IMR-90 (cell line): ENCODE results near the gene ACAP2. TPM values are rescaled to one million over a fixed set of nuclear protein-coding genes. Genes with fewer than 3 reads are reported as not detected.
A peak's percentile ranks its signal among the peaks of the same experiment; 100 is the strongest.

Experiments used
- ATAC-seq: fragments of 200-7000 bp; cut with Tn5 transposase; 2 replicates; pipeline ENCODE4 v1.9.1; 2020; ENCODE audit warnings: low read depth, mild to moderate bottlenecking, moderate library complexity
- BruUV-seq: library from RNA; stranded (reverse); fragments of 400-500 nt; replicated peaks from 2 replicates; lab custom pipeline; 2021; lab: Mats Ljungman, UMichigan
- CTCF ChIA-PET: fragments of 300-600 bp; formaldehyde crosslinking; extraction: SDS; loops from one replicate; lab custom pipeline; 2021; ENCODE audit warnings: antibody characterized with exemption; lab: Yijun Ruan, JAX
- POLR2A ChIA-PET: fragments of 300-600 bp; sonication (Branson Sonifier 250); formaldehyde crosslinking; loops from one replicate; lab custom pipeline; 2022; ENCODE audit warnings: antibody characterized with exemption; ENCODE audit not compliant: unreplicated experiment; lab: Charles Lee
- DNase-seq: peaks from one replicate; pipeline ENCODE4 v3.0.0; 2013
- H2AFZ ChIP-seq: replicated peaks from 2 replicates; pipeline ENCODE3; 2013; ENCODE audit warnings: low read length, mild to moderate bottlenecking; ENCODE audit not compliant: poor library complexity
- H2AK5ac ChIP-seq: 2 replicates; pipeline ENCODE4 v1.6.1; 2013; ENCODE audit warnings: low read depth, low read length, inconsistent platforms
- H2AK9ac ChIP-seq: replicated peaks from 2 replicates; pipeline ENCODE3; 2013; ENCODE audit warnings: mild to moderate bottlenecking, low read depth, low read length, moderate library complexity; ENCODE audit not compliant: poor library complexity
- H2BK120ac ChIP-seq: 2 replicates; pipeline ENCODE4 v1.6.1; 2013; ENCODE audit warnings: low read depth, low read length, inconsistent platforms
- H2BK15ac ChIP-seq: 3 replicates; pipeline ENCODE4 v1.6.1; 2013; ENCODE audit warnings: low read depth, low read length, inconsistent platforms
- H2BK20ac ChIP-seq: 2 replicates; pipeline ENCODE4 v1.6.1; 2013; ENCODE audit warnings: low read depth, mild to moderate bottlenecking, inconsistent platforms, low read length, moderate library complexity
- H2BK5ac ChIP-seq: 2 replicates; pipeline ENCODE4 v1.6.1; 2013; ENCODE audit warnings: mild to moderate bottlenecking, low read depth, low read length, inconsistent platforms; ENCODE audit not compliant: poor library complexity, severe bottlenecking
- H3K14ac ChIP-seq: replicated peaks from 2 replicates; pipeline ENCODE4 v1.6.1; 2013; ENCODE audit warnings: low read depth, low read length, inconsistent platforms
- H3K18ac ChIP-seq: 2 replicates; pipeline ENCODE4 v1.6.1; 2013; ENCODE audit warnings: low read depth, low read length, control low read depth
- H3K23ac ChIP-seq: 2 replicates; pipeline ENCODE4 v1.6.1; 2013; ENCODE audit warnings: low read depth, low read length, inconsistent platforms
- H3K27ac ChIP-seq: 2 replicates; pipeline ENCODE4 v1.5.1; 2013; ENCODE audit warnings: mild to moderate bottlenecking, control low read depth, low read length; ENCODE audit not compliant: insufficient read depth
- H3K27me3 ChIP-seq: 2 replicates; pipeline ENCODE4 v1.6.1; 2013; ENCODE audit warnings: low read length; ENCODE audit not compliant: control insufficient read depth, insufficient read depth
- H3K36me3 ChIP-seq: 2 replicates; pipeline ENCODE4 v1.6.1; 2013; ENCODE audit warnings: low read length, mixed read lengths; ENCODE audit not compliant: control insufficient read depth, insufficient read depth
- H3K4ac ChIP-seq: 2 replicates; pipeline ENCODE4 v1.6.1; 2013; ENCODE audit warnings: low read depth, low read length, inconsistent platforms
- H3K4me1 ChIP-seq: 2 replicates; pipeline ENCODE4 v1.6.1; 2013; ENCODE audit warnings: low read length, mixed read lengths; ENCODE audit not compliant: control insufficient read depth, insufficient read depth
- H3K4me2 ChIP-seq: 2 replicates; pipeline ENCODE4 v1.6.1; 2013; ENCODE audit warnings: low read depth, mild to moderate bottlenecking, control low read depth, low read length, moderate library complexity
- H3K4me3 ChIP-seq: 2 replicates; pipeline ENCODE4 v1.5.1; 2013; ENCODE audit warnings: low read depth, mild to moderate bottlenecking, control low read depth, low read length, moderate library complexity; ENCODE audit not compliant: insufficient read depth
- H3K56ac ChIP-seq: 2 replicates; pipeline ENCODE4 v1.6.1; 2013; ENCODE audit warnings: low read length, inconsistent platforms; ENCODE audit not compliant: insufficient read depth; ENCODE audit errors: extremely low read depth
- H3K79me1 ChIP-seq, 2 experiments: 2 replicates each; pipeline ENCODE4 v1.6.1; 2013; ENCODE audit warnings: low read length in 2 of 2, inconsistent platforms in 1 of 2, low read depth in 1 of 2
- H3K9ac ChIP-seq: 2 replicates; pipeline ENCODE4 v1.6.1; 2013; ENCODE audit warnings: low read depth, low read length, control low read depth
- H3K9me1 ChIP-seq: 2 replicates; pipeline ENCODE4 v1.6.1; 2013; ENCODE audit warnings: low read length, inconsistent platforms; ENCODE audit not compliant: insufficient read depth
- H3K9me3 ChIP-seq: 2 replicates; pipeline ENCODE4 v1.6.1; 2013; ENCODE audit warnings: low read length; ENCODE audit not compliant: control insufficient read depth, insufficient read depth
- H4K20me1 ChIP-seq: 2 replicates; pipeline ENCODE4 v1.6.1; 2013; ENCODE audit warnings: low read length, inconsistent platforms; ENCODE audit not compliant: insufficient read depth
- H4K5ac ChIP-seq: 2 replicates; pipeline ENCODE4 v1.6.1; 2013; ENCODE audit warnings: mild to moderate bottlenecking, low read depth, low read length, control low read depth
- H4K8ac ChIP-seq, 2 experiments: 2 replicates each; pipeline ENCODE4 v1.6.1; 2013; ENCODE audit warnings: low read depth in 2 of 2, low read length in 2 of 2, control low read depth in 1 of 2, inconsistent platforms in 1 of 2
- H4K91ac ChIP-seq: 2 replicates; pipeline ENCODE4 v1.6.1; 2013; ENCODE audit warnings: low read depth, low read length, inconsistent platforms; ENCODE audit not compliant: insufficient read depth
- BHLHE40 ChIP-seq: fragments of 150-350 bp; IDR thresholded peaks from 2 replicates; pipeline ENCODE4 v1.6.1; 2016; ENCODE audit warnings: mild to moderate bottlenecking, low read depth, low read length
- CEBPB ChIP-seq: IDR thresholded peaks from 2 replicates; pipeline ENCODE4 v1.6.1; 2012; ENCODE audit warnings: low read depth, low read length, improper control_type of control experiment
- ELK1 ChIP-seq: fragments of 150-350 bp; IDR thresholded peaks from 2 replicates; pipeline ENCODE4 v1.6.1; 2016; ENCODE audit warnings: low read depth, mild to moderate bottlenecking, low read length, moderate library complexity, borderline replicate concordance
- FOS ChIP-seq: fragments of 150-350 bp; IDR thresholded peaks from 2 replicates; pipeline ENCODE4 v1.6.1; 2016; ENCODE audit warnings: low read depth, low read length
- MAZ ChIP-seq: IDR thresholded peaks from 2 replicates; pipeline ENCODE4 v1.6.1; 2012; ENCODE audit warnings: low read depth, mild to moderate bottlenecking, low read length, improper control_type of control experiment, moderate library complexity, borderline replicate concordance
- RCOR1 ChIP-seq: IDR thresholded peaks from 2 replicates; pipeline ENCODE4 v1.6.1; 2012; ENCODE audit warnings: mild to moderate bottlenecking, low read length, improper control_type of control experiment; ENCODE audit not compliant: insufficient replicate concordance
- USF2 ChIP-seq: fragments of 150-350 bp; IDR thresholded peaks from 2 replicates; pipeline ENCODE4 v1.6.1; 2017; ENCODE audit warnings: mild to moderate bottlenecking, antibody characterized with exemption, low read length, low read depth
- WGBS, 2 experiments: methylation state at CpG; one replicate each; pipeline versions ENCODE4 v1.1.5 to v1.1.7; 2013; ENCODE audit warnings: missing lambda C conversion rate in 2 of 2; ENCODE audit not compliant: insufficient read length in 1 of 2; ENCODE audit errors: extremely low coverage in 2 of 2; 5-methylcytosine and 5-hydroxymethylcytosine counted together
- dilution Hi-C: fragments of 300-500 bp; cut with HindIII; formaldehyde crosslinking; loops from one replicate; pipeline ENCODE4 v1.14.3; 2018; ENCODE audit warnings: low sequenced_read_pairs; ENCODE audit not compliant: unreplicated experiment
- in situ Hi-C: fragments of 300-500 bp; cut with MboI; formaldehyde crosslinking; loops from 3 replicates; pipeline ENCODE4 v1.14.3; 2019; ENCODE audit warnings: low sequenced_read_pairs, inconsistent platforms, mixed read lengths
- intact Hi-C: fragments of 100-400 bp; cut with micrococcal nuclease; formaldehyde crosslinking; loops from 2 replicates; pipeline ENCODE4 v1.10.0; 2022
- polyA plus RNA-seq, 3 experiments: library from polyadenylated mRNA; depleted of rRNA; stranded (reverse); fragments of >200 nt; gene quantifications; 2 replicates each; pipeline ENCODE4 v1.2.3, GENCODE V29; 2012; ENCODE audit warnings: low replicate concordance in 1 of 3
- total RNA-seq: library from RNA; depleted of rRNA; stranded (reverse); fragments of >200 nt; gene quantifications from 2 replicates; pipeline ENCODE4 v1.2.3, GENCODE V29; 2012
- TF ChIP-seq, protein P1 (sequence below): conservative IDR thresholded peaks from 2 replicates; pipeline ENCODE4 v1.5.1; 2012; ENCODE audit warnings: mild to moderate bottlenecking, low read depth, low read length, improper control_type of control experiment

ACAP2 gene
- total and polyA plus RNA-seq, 2 of the 4 experiments (the other 2 are of a cell fraction): 11.9 to 35.1 TPM

GRCh38 chr3:195256639-195257453, 186.0 kb downstream of the ACAP2 start:
- Histone ChIP-seq H3K9me3 (no peaks in the 10 kb centered on the region), H4K8ac (no peak overlapping the region), H2BK15ac (no peak overlapping the region), H3K18ac (no peak overlapping the region), H3K27me3 (no peaks in the 10 kb centered on the region), H2BK20ac (no peak overlapping the region), H2BK5ac (no peak overlapping the region), H3K4ac (no peak overlapping the region; the same call in 1 of the 2 replicates), H3K4me2 (no peak overlapping the region), H4K91ac (no peak overlapping the region), H3K4me3 (no peak overlapping the region), H2BK120ac (no peak overlapping the region), H3K79me1 (peaks cover 28 to 58% of the 10 kb centered on the region in 2 experiments), H3K36me3 (no peaks in the 10 kb centered on the region), H2AK5ac (peak overlapping the region; percentile 24; the same call in 1 of the 2 replicates), H3K9ac (no peak overlapping the region), H3K14ac (no peak overlapping the region), H4K20me1 (no peaks in the 10 kb centered on the region; the same call in 1 of the 2 replicates), H2AFZ (no peak overlapping the region), H4K5ac (no peak overlapping the region), H3K23ac (no peak overlapping the region), H2AK9ac (no peak overlapping the region), H3K4me1 (peaks cover 20% of the 10 kb centered on the region), H3K56ac (no peak overlapping the region), H3K27ac (no peak overlapping the region), H3K9me1 (peaks cover 10% of the 10 kb centered on the region)
- ChIA-PET POLR2A (no interaction called here), CTCF (no interaction called here)
- DNase-seq (no peak), ATAC-seq (no peak)
- dilution Hi-C loops: no loop called here
- TF ChIP-seq CEBPB (no peak), FOS (no peak), RCOR1 (no peak), BHLHE40 (no peak), USF2 (no peak), MAZ (no peak), ELK1 (no peak)
- TF ChIP-seq, protein P1, sequence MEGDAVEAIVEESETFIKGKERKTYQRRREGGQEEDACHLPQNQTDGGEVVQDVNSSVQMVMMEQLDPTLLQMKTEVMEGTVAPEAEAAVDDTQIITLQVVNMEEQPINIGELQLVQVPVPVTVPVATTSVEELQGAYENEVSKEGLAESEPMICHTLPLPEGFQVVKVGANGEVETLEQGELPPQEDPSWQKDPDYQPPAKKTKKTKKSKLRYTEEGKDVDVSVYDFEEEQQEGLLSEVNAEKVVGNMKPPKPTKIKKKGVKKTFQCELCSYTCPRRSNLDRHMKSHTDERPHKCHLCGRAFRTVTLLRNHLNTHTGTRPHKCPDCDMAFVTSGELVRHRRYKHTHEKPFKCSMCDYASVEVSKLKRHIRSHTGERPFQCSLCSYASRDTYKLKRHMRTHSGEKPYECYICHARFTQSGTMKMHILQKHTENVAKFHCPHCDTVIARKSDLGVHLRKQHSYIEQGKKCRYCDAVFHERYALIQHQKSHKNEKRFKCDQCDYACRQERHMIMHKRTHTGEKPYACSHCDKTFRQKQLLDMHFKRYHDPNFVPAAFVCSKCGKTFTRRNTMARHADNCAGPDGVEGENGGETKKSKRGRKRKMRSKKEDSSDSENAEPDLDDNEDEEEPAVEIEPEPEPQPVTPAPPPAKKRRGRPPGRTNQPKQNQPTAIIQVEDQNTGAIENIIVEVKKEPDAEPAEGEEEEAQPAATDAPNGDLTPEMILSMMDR: no peak
- WGBS, 2 experiments: 95% methylated on average over 11 of the region's 19 CpGs; no CpG with 5 or more reads in 1 of the 2 experiments
- in situ Hi-C loops: loop anchor here (10.0 kb wide), 1 partner anchor 142 kb away; no protein-coding TSS in a partner anchor
- BruUV-seq: no TSS peak
- intact Hi-C loops: loop anchor here (10.0 kb wide), 1 partner anchor 102 kb away; no protein-coding TSS in a partner anchor
